Cardiac muscle cell (in vitro differentiated cells and primary cell): ENCODE results near the gene ANKMY2. TPM values are rescaled to one million over a fixed set of nuclear protein-coding genes. Genes with fewer than 3 reads are reported as not detected.

Experiments used
- DNase-seq, 2 donors: peaks; one replicate each; pipeline versions ENCODE4 v3.0.0 to v3.0.0-alpha.2; 2010 to 2017; ENCODE audit warnings: low read depth in 1 of 2, low spot score in 1 of 2
- H3K27ac ChIP-seq: fragments of 200-600 bp; sonication (generic); 2 replicates; pipeline ENCODE4 v1.5.1; 2016
- H3K27me3 ChIP-seq: fragments of 200-600 bp; sonication (generic); 2 replicates; pipeline ENCODE4 v1.6.0; 2016; ENCODE audit warnings: control low read depth
- H3K36me3 ChIP-seq: fragments of 200-600 bp; sonication (generic); 2 replicates; pipeline ENCODE4 v1.5.1; 2016; ENCODE audit warnings: control low read depth
- H3K4me1 ChIP-seq: fragments of 200-600 bp; sonication (generic); 2 replicates; pipeline ENCODE4 v1.8.1; 2017; ENCODE audit warnings: low read depth, mild to moderate bottlenecking, mixed run types
- H3K4me3 ChIP-seq: fragments of 200-600 bp; sonication (generic); 2 replicates; pipeline ENCODE4 v1.5.1; 2016; ENCODE audit warnings: mild to moderate bottlenecking
- H3K9me3 ChIP-seq: fragments of 200-600 bp; sonication (generic); 2 replicates; pipeline ENCODE4 v1.5.1; 2017; ENCODE audit warnings: low read depth, mild to moderate bottlenecking, control low read depth
- polyA plus RNA-seq: library from polyadenylated mRNA; unstranded; fragments of >200 nt; fragmentation: Nextera tagmentation; extraction: Ambion mirVana; gene quantifications from 2 replicates; pipeline ENCODE4 v1.2.1, GENCODE V29; 2016
- total RNA-seq: library from RNA; depleted of rRNA; stranded (reverse); fragments of >200 nt; gene quantifications from 2 replicates; pipeline ENCODE4 v1.2.3, GENCODE V29; 2016
- TF ChIP-seq, protein P1 (sequence below): IDR thresholded peaks from 2 replicates; pipeline ENCODE4 v1.5.1; 2012; ENCODE audit warnings: low read depth, mild to moderate bottlenecking, low read length

Gene ANKMY2
- total RNA-seq (36.7 and 54.1 TPM in 2 replicates), polyA plus RNA-seq (44.6 and 81.5 TPM in 2 replicates)

DNA sequence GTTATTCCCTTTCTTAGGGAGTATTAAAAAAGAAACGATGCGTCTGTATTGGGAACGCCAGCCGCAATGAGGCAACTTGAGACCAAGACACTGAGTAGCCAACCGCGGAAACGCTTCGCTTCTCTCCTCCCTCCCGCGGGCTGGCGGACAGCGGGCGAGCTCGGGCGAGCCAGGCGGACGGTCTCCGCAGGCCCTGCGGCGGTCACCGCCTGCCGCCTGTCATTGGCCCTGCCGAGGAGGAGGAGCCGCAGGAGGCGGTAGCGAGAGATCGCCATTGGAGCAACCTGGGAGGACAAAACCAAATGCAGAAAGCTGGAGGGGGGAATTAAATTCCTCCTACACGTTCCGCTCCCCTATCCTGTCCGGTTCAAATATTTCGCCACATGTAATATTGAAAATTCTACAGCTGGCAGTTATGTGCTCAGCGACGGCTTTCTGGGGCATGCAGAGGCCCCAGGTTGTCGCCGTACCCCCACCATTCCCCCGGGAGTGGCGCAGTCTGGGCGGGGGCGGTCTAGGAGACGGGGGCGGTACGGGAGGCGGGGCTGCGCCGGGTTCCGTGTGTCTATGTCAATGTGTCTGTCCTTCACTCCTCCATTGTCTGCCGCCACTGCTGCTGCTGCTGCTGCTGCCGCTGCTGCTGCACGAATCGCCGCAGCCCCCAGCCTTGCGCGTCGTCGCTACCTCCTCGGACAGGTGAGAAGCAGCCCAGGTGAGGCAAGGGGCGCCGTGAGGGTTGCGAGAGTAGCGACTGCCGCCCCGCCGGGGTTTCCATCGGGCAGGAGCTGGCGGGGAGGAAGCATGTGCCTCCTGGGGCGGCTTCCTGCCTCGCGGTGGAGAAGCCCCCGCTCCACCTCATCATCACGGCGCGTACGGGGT, at the start of gene ANKMY2, which contains the start of gene BZW2:
ANKMY2 (minus strand) TSS at position 162 of the 879 bp plus-strand sequence. CDS start 181 bp downstream, outside the sequence.
BZW2 (plus strand) TSS at position 589 of the 879 bp plus-strand sequence. CDS start 19,263 bp downstream, outside the sequence.
- peak within 1 kb of the TSS; percentile 81 for H3K4me3 ChIP-seq
- H3K27ac ChIP-seq: peak within 1 kb of the TSS; percentile 99
- DNase-seq: peak; percentile 97 to 98
- H3K36me3 ChIP-seq: no peaks in the 10 kb centered on the region
- TF ChIP-seq, protein P1, sequence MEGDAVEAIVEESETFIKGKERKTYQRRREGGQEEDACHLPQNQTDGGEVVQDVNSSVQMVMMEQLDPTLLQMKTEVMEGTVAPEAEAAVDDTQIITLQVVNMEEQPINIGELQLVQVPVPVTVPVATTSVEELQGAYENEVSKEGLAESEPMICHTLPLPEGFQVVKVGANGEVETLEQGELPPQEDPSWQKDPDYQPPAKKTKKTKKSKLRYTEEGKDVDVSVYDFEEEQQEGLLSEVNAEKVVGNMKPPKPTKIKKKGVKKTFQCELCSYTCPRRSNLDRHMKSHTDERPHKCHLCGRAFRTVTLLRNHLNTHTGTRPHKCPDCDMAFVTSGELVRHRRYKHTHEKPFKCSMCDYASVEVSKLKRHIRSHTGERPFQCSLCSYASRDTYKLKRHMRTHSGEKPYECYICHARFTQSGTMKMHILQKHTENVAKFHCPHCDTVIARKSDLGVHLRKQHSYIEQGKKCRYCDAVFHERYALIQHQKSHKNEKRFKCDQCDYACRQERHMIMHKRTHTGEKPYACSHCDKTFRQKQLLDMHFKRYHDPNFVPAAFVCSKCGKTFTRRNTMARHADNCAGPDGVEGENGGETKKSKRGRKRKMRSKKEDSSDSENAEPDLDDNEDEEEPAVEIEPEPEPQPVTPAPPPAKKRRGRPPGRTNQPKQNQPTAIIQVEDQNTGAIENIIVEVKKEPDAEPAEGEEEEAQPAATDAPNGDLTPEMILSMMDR: no peak
- peaks cover 40% of the 10 kb centered on the region for H3K4me1 ChIP-seq
- H3K9me3 ChIP-seq: no peaks in the 10 kb centered on the region
- no peaks in the 10 kb centered on the region for H3K27me3 ChIP-seq

DNA sequence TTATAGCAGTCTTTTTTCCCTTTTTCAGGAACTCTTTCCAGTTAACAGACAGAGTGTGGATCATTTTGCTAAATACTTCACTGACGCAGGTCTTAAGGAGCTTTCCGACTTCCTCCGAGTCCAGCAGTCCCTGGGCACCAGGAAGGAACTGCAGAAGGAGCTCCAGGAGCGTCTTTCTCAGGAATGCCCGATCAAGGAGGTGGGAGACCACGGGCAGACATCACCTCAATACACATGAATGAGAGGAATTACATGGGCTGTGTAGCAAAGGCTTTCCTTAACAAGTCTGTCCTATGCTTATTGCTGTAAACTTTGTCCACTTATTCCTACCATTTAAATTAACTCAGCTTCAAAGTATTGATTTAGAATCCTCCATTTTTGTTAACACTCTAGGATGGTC, 49.3 kb upstream of the ANKMY2 start:
- no peaks in the 10 kb centered on the region for H3K27me3 ChIP-seq
- no peaks in the 10 kb centered on the region for H3K4me1 ChIP-seq
- no peak overlapping the region for H3K4me3 ChIP-seq
- DNase-seq: no peak
- peak overlapping the region; percentile 23 for H3K27ac ChIP-seq
- TF ChIP-seq, protein P1: no peak
- H3K9me3 ChIP-seq: no peaks in the 10 kb centered on the region
- peaks cover 89% of the 10 kb centered on the region for H3K36me3 ChIP-seq

DNA sequence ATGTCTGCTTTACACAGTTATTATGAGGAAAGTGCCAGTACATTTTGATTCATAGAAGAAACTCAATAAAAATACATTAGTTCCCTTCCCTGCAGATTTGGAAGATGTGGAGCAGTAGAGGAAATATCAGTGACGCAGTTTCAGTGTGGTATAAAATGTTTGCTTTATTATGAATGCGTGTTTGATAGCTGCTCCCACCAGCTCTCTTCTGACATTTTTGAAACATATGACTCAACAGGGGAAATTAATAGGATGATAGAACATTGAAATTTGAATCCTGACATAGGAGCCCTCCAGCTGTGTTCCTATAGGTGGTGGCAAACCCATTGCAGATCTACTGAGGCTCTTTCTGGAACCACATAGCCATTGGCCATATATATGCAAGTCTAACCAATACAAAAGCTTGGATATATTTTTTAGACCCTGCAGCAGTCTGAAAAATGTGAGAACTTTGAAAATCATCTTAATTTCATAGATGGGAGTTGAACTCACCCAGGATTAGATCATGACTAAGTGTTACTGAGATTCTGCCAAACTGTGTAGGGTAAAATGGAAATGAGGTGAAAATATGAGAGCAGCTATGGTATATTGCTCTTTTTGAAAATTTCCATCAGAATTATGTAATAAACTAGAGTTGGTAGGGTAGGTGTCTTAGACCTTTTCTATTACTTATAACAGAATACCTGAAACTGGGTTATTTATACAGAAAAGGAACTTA, 48.2 kb upstream of the ANKMY2 start:
- Histone ChIP-seq H3K4me3 (no peak overlapping the region), H3K4me1 (no peaks in the 10 kb centered on the region), H3K36me3 (peaks cover 87% of the 10 kb centered on the region), H3K27ac (no peak overlapping the region), H3K27me3 (no peaks in the 10 kb centered on the region), H3K9me3 (no peaks in the 10 kb centered on the region)
- no peak for DNase-seq
- TF ChIP-seq, protein P1: no peak

DNA sequence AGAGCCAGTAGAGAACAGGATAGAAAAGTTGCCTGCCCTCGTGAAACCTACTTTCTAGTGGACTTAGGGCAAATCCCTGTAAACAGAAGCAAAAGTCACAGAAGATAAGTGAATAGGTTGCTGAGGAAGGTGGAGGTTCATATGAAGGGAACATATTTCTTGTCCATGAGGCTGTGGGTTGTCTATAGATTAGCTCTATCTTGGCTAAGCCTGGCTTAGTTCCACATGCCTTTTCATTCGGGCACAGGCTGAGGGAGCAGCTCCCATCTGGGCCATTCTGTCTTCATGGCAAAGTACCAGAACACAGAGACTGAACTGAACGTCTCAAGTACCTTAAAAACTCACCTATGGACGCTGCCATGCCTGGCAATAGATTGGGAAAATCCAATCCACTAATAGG, 45.7 kb upstream of the ANKMY2 start:
- Histone ChIP-seq H3K27me3 (no peaks in the 10 kb centered on the region), H3K27ac (no peak overlapping the region), H3K4me1 (no peaks in the 10 kb centered on the region), H3K4me3 (no peak overlapping the region), H3K36me3 (peaks cover 74% of the 10 kb centered on the region), H3K9me3 (no peaks in the 10 kb centered on the region)
- TF ChIP-seq, protein P1: no peak
- DNase-seq: no peak

DNA sequence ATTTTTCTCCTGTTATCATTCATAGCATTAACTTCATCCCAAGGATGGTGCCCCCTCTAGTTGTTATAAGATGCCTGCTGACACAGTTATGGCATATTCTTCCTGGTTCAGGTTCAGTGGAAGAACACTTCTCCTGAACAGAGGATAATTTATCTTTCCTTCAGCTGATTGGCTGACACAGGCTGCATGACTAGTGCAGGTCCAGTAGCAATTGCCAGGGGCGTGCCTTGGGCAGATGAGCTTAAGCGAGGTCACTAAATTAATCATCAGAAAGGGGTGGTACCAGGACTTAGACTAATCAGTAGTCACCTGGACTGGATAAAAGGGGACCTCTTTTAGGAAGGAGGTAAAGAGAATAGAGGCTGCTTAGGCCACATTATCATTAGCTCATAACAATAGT, 42.7 kb upstream of the ANKMY2 start:
- DNase-seq: no peak
- H3K4me3 ChIP-seq: no peak overlapping the region
- no peaks in the 10 kb centered on the region for H3K27me3 ChIP-seq
- H3K36me3 ChIP-seq: peaks cover 67% of the 10 kb centered on the region
- H3K9me3 ChIP-seq: no peaks in the 10 kb centered on the region
- H3K27ac ChIP-seq: no peak overlapping the region
- TF ChIP-seq, protein P1: no peak
- no peaks in the 10 kb centered on the region for H3K4me1 ChIP-seq
